ENCODE measurements around the gene UQCRH. TPM values are rescaled to one million over a fixed set of nuclear protein-coding genes. Genes with fewer than 3 reads are reported as not detected.

The UQCRH gene
- total RNA-seq, 2 donors from 2014 or later: 144 to 237 TPM

DNA sequence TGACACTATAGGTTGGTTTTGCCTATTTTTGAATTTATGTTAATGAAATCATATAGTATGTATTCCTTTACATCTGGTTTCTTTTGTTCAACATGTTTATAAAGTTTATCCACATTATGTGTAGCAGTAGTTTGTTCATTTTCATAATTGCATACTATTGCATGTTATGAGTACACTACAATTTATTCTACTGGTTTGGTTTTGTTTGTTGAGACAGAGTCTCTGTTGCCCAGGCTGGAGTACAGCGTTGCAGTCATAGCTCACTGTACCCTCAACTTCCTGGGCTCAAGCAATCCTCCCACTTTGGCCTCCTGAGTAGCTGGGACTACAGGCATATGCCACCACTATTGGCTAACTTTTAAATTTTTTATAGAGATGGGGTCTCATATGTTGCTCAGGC, 34.9 kb upstream of the UQCRH start:
- Histone ChIP-seq H3K27me3 (replicated peaks; ENCODE audit: insufficient read depth) (no peaks in the 10 kb centered on the region), H3K9me3 (no peaks in the 10 kb centered on the region), H3K4me1 (ENCODE audit: control insufficient read depth in 1 of 2, low read depth in 2 of 2) (no peaks in the 10 kb centered on the region), H3K36me3 (no peaks in the 10 kb centered on the region), H3K4me3 (no peak overlapping the region), H3K27ac (no peak overlapping the region)
- TF ChIP-seq, protein P1, sequence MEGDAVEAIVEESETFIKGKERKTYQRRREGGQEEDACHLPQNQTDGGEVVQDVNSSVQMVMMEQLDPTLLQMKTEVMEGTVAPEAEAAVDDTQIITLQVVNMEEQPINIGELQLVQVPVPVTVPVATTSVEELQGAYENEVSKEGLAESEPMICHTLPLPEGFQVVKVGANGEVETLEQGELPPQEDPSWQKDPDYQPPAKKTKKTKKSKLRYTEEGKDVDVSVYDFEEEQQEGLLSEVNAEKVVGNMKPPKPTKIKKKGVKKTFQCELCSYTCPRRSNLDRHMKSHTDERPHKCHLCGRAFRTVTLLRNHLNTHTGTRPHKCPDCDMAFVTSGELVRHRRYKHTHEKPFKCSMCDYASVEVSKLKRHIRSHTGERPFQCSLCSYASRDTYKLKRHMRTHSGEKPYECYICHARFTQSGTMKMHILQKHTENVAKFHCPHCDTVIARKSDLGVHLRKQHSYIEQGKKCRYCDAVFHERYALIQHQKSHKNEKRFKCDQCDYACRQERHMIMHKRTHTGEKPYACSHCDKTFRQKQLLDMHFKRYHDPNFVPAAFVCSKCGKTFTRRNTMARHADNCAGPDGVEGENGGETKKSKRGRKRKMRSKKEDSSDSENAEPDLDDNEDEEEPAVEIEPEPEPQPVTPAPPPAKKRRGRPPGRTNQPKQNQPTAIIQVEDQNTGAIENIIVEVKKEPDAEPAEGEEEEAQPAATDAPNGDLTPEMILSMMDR (IDR thresholded peaks at IDR 0.05): no peak
- no peak for DNase-seq (ENCODE audit: low spot score)
- no peak for ATAC-seq (ENCODE audit: insufficient number of reproducible peaks, low FRiP score, low read depth)

DNA sequence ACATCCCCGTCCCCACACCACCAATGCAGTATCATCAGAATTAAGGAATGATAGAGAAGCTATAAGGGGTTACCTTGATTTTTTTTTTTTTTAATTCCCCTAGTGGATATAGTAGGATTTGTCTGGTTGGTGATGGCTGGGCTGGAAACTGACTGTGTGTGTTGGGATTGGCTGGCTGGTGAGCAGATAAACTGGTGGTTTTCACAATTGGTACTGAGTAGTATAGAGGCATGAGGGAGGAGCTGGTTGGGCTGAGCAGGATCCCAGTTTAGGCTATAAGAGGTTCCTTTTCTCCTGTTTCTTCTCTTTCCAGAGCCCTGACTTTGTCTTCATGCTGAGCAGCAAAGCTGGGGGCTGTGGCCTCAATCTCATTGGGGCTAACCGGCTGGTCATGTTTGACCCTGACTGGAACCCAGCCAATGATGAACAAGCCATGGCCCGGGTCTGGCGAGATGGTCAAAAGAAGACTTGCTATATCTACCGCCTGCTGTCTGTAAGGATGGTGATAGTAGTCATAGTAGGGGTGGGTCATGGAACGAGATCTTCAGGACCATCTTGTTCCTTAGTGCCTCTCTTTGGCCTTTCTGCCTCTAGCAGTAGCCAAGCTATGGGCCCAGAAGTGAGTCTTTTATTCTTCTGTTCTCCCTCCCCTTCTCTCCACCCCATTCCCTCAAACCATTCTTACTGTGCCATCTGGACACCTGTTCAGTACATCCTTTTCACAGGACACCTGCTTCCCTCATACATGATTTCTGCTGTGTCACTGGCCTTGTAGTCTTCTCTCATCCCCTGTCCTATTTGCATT, 29.1 kb upstream of the UQCRH start:
- no peak overlapping the region for H3K4me3 ChIP-seq
- H3K4me1 ChIP-seq (ENCODE audit: control insufficient read depth in 1 of 2, low read depth in 2 of 2): no peaks in the 10 kb centered on the region
- no peak overlapping the region for H3K27ac ChIP-seq
- peaks cover 13% of the 10 kb centered on the region for H3K36me3 ChIP-seq
- DNase-seq (ENCODE audit: low spot score): no peak
- TF ChIP-seq, protein P1 (IDR thresholded peaks at IDR 0.05): no peak
- ATAC-seq (ENCODE audit: insufficient number of reproducible peaks, low FRiP score, low read depth): no peak
- H3K27me3 ChIP-seq (replicated peaks; ENCODE audit: insufficient read depth): no peaks in the 10 kb centered on the region
- H3K9me3 ChIP-seq: no peaks in the 10 kb centered on the region

- TF ChIP-seq, protein P1 (IDR thresholded peaks at IDR 0.05): no peak
- Histone ChIP-seq H3K36me3 (peaks cover 17% of the 10 kb centered on the region), H3K27me3 (replicated peaks; ENCODE audit: insufficient read depth) (no peaks in the 10 kb centered on the region), H3K9me3 (no peaks in the 10 kb centered on the region), H3K27ac (no peak overlapping the region), H3K4me3 (no peak overlapping the region), H3K4me1 (ENCODE audit: control insufficient read depth in 1 of 2, low read depth in 2 of 2) (no peaks in the 10 kb centered on the region)
- DNase-seq (ENCODE audit: low spot score): no peak
- ATAC-seq (ENCODE audit: insufficient number of reproducible peaks, low FRiP score, low read depth): no peak
Observed at GRCh38 chr1:46275030-46275337, 28.5 kb upstream of the UQCRH start.

GRCh38 chr1:46277658-46278373, 25.7 kb upstream of the UQCRH start:
- TF ChIP-seq, protein P1 (IDR thresholded peaks at IDR 0.05): no peak
- Histone ChIP-seq H3K4me1 (ENCODE audit: control insufficient read depth in 1 of 2, low read depth in 2 of 2) (no peaks in the 10 kb centered on the region), H3K27ac (no peak overlapping the region), H3K9me3 (no peaks in the 10 kb centered on the region), H3K27me3 (replicated peaks; ENCODE audit: insufficient read depth) (no peaks in the 10 kb centered on the region), H3K36me3 (peaks cover 28% of the 10 kb centered on the region), H3K4me3 (no peak overlapping the region)
- ATAC-seq (ENCODE audit: insufficient number of reproducible peaks, low FRiP score, low read depth): no peak
- no peak for DNase-seq (ENCODE audit: low spot score)

DNA sequence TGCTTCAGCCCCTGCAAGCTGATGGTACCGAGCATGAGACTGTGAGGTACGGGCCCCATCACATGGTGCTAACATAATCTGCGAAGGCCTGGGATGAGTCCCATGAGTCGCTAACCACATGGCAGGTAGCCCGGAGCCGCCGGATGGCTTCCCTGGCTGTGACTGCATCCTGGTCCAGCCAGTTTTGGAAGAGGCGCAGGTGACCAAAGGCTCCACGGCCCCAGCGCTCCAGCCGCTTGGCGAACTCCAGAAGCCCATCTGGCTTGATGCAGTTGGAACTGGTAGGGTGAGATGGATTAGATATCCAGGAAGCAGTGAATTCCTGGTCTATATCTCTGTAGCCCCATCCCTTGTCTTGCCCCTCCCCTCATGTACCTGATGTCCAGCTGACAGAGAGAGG, 24.7 kb upstream of the UQCRH start:
- no peak for ATAC-seq (ENCODE audit: insufficient number of reproducible peaks, low FRiP score, low read depth)
- Histone ChIP-seq H3K9me3 (no peaks in the 10 kb centered on the region), H3K27me3 (replicated peaks; ENCODE audit: insufficient read depth) (no peaks in the 10 kb centered on the region), H3K4me1 (ENCODE audit: control insufficient read depth in 1 of 2, low read depth in 2 of 2) (no peaks in the 10 kb centered on the region), H3K36me3 (peaks cover 29% of the 10 kb centered on the region), H3K27ac (no peak overlapping the region), H3K4me3 (no peak overlapping the region)
- no peak for DNase-seq (ENCODE audit: low spot score)
- TF ChIP-seq, protein P1 (IDR thresholded peaks at IDR 0.05): no peak

All from thoracic aorta (tissue), 2 donors.